ENCODE measurements around the gene SFXN3.

DNA sequence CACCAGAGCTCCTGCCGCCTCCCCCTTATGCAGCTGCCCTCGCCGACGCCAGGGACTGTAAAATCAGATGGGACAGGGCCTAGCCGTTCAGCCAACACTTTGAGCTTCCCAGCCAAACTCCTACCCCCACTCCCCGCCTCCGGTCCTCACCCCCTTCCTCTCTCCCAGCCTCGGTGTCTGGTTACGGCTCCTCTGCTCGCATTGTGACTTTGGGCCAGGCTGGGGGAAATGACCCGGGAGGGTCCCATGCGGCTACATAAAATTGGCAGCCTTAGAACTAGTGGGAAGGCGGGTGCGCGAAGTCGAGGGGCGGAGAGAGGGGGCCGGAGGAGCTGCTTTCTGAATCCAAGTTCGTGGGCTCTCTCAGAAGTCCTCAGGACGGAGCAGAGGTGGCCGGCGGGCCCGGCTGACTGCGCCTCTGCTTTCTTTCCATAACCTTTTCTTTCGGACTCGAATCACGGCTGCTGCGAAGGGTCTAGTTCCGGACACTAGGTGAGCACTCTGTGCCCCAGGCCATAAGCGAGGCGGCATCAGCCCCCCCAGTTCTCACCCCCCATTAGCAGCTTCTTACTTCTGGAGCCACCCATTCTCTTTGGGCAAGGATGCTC, 30.7 kb downstream of the SFXN3 start, which contains the start of gene KAZALD1:
- TF ChIP-seq, protein P1, sequence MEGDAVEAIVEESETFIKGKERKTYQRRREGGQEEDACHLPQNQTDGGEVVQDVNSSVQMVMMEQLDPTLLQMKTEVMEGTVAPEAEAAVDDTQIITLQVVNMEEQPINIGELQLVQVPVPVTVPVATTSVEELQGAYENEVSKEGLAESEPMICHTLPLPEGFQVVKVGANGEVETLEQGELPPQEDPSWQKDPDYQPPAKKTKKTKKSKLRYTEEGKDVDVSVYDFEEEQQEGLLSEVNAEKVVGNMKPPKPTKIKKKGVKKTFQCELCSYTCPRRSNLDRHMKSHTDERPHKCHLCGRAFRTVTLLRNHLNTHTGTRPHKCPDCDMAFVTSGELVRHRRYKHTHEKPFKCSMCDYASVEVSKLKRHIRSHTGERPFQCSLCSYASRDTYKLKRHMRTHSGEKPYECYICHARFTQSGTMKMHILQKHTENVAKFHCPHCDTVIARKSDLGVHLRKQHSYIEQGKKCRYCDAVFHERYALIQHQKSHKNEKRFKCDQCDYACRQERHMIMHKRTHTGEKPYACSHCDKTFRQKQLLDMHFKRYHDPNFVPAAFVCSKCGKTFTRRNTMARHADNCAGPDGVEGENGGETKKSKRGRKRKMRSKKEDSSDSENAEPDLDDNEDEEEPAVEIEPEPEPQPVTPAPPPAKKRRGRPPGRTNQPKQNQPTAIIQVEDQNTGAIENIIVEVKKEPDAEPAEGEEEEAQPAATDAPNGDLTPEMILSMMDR (IDR thresholded peaks at IDR 0.05; ENCODE audit: low read length) = no peak
- TF ChIP-seq EZH2 (optimal IDR thresholded peaks at IDR 0.05; ENCODE audit: low read depth, low read length) = no peak
